Testis (tissue), 3 donors: ENCODE measurements around the gene AP1G1. TPM values are rescaled to one million over a fixed set of nuclear protein-coding genes. Genes with fewer than 3 reads are reported as not detected.
"Not testable (repeated sequence)": the region's sequence is repeated elsewhere in the genome, so short reads cannot be mapped to it uniquely, and the experiment has no call there.

Experiments used
- DNase-seq: peaks from one replicate; pipeline ENCODE4 v3.0.0-alpha.2; 2019
- H3K27ac ChIP-seq, 2 donors: fragments of 200-600 bp; sonication (generic); one replicate each; pipeline ENCODE4 v1.5.1; 2019
- H3K27me3 ChIP-seq: fragments of 200-600 bp; sonication (generic); one replicate; pipeline ENCODE4 v1.5.1; 2019
- H3K36me3 ChIP-seq: fragments of 200-600 bp; sonication (generic); one replicate; pipeline ENCODE4 v1.5.1; 2017; ENCODE audit warnings: low read depth; ENCODE audit errors: missing control alignments
- H3K4me1 ChIP-seq: fragments of 200-600 bp; sonication (generic); one replicate; pipeline ENCODE4 v1.5.1; 2019
- H3K4me3 ChIP-seq, 2 donors: fragments of 200-600 bp; sonication (generic); one replicate each; pipeline ENCODE4 v1.5.1; 2017 to 2019
- H3K9me3 ChIP-seq: fragments of 200-600 bp; sonication (generic); one replicate; pipeline ENCODE4 v1.5.1; 2017
- CTCF ChIP-seq, 3 experiments: fragments of 450-650 bp in 2 of 3; fragments of 200-600 bp in 1 of 3; sonication (generic) in 1 of 3; IDR thresholded peaks; one replicate each; pipeline ENCODE4 v1.5.1; 2016 to 2019; ENCODE audit warnings: antibody characterized with exemption in 3 of 3, mild to moderate bottlenecking in 2 of 3, moderate library complexity in 1 of 3
- POLR2A ChIP-seq: fragments of 450-650 bp; IDR thresholded peaks from one replicate; pipeline ENCODE4 v1.6.1; 2017; ENCODE audit warnings: antibody characterized with exemption, mild to moderate bottlenecking, moderate library complexity
- WGBS, 2 donors: methylation state at CpG; one replicate each; pipeline ENCODE4 v1.1.5; 2018; 5-methylcytosine and 5-hydroxymethylcytosine counted together
- intact Hi-C: fragments of 100-400 bp; cut with DNase I; formaldehyde crosslinking; loops from one replicate; pipeline ENCODE4 v1.15.1; 2023; ENCODE audit warnings: low total_unique reads
- polyA plus RNA-seq: library from polyadenylated mRNA; stranded (reverse); fragments of 350-450 nt; fragmentation: Illumina TruSeq; extraction: RNeasy Lipid Tissue Mini Kit (QIAGEN cat#74804); gene quantifications from one replicate; pipeline ENCODE4 v1.2.3, GENCODE V29; 2014; ENCODE audit warnings: low read depth, low replicate concordance; ENCODE audit not compliant: insufficient read depth
- small RNA-seq, 2 donors: library from RNA; depleted of rRNA; stranded (forward); fragments of <200 nt; gene quantifications; one replicate each; pipeline ENCODE3, GENCODE V24; 2016
- total RNA-seq, 2 donors: library from RNA; depleted of rRNA; stranded (reverse); fragments of >200 nt; gene quantifications; one replicate each; pipeline ENCODE4 v1.2.3, GENCODE V29; 2016

AP1G1 gene
- total and polyA plus RNA-seq, 3 donors from 2014 or later = 125 to 203 (median 155) TPM

- DNase-seq = no peak
- no peak overlapping the region for H3K4me3 ChIP-seq
- TF ChIP-seq CTCF (IDR thresholded peaks at IDR 0.05) (no peak), POLR2A (no peak)
- no peak overlapping the region for H3K27ac ChIP-seq
- H3K36me3 ChIP-seq = no peaks in the 10 kb centered on the region
- 96 to 99% methylated on average over 5 of the region's 5 CpGs for WGBS, 2 donors
- H3K27me3 ChIP-seq = no peaks in the 10 kb centered on the region
- intact Hi-C loops = no loop called here
- no peaks in the 10 kb centered on the region for H3K4me1 ChIP-seq
- no peaks in the 10 kb centered on the region for H3K9me3 ChIP-seq
Measured at GRCh38 chr16:71693164-71693563, 115.5 kb downstream of the AP1G1 start.

GRCh38 chr16:71689901-71690300 is 118.7 kb downstream of the AP1G1 start:
- Histone ChIP-seq H3K4me3 (no peak overlapping the region), H3K4me1 (no peaks in the 10 kb centered on the region), H3K9me3 (no peaks in the 10 kb centered on the region), H3K36me3 (no peaks in the 10 kb centered on the region), H3K27me3 (no peaks in the 10 kb centered on the region), H3K27ac (no peak overlapping the region)
- TF ChIP-seq CTCF (IDR thresholded peaks at IDR 0.05) (no peak), POLR2A (no peak)
- 0 to 47% methylated on average over 1 of the region's 1 CpG for WGBS, 2 donors
- DNase-seq = no peak
- intact Hi-C loops = no loop called here

GRCh38 chr16:71687861-71688260 is 120.8 kb downstream of the AP1G1 start:
- Histone ChIP-seq H3K27me3 (no peaks in the 10 kb centered on the region), H3K36me3 (no peaks in the 10 kb centered on the region), H3K4me3 (no peak overlapping the region), H3K4me1 (no peaks in the 10 kb centered on the region), H3K27ac (no peak overlapping the region), H3K9me3 (no peaks in the 10 kb centered on the region)
- DNase-seq = no peak
- 74 to 78% methylated on average over 3 of the region's 3 CpGs for WGBS, 2 donors
- TF ChIP-seq POLR2A = no peak
- TF ChIP-seq CTCF (IDR thresholded peaks at IDR 0.05) = no peak
- intact Hi-C loops = no loop called here

GRCh38 chr16:71684280-71684679 is 124.4 kb downstream of the AP1G1 start:
- H3K4me3 ChIP-seq, H3K9me3 ChIP-seq, H3K27me3 ChIP-seq, H3K36me3 ChIP-seq, intact Hi-C loops, H3K27ac ChIP-seq, DNase-seq, H3K4me1 ChIP-seq: not testable (repeated sequence)
- 96% methylated on average over 12 of the region's 12 CpGs for WGBS, 2 donors

GRCh38 chr16:71681360-71681759 is 127.3 kb downstream of the AP1G1 start:
- Histone ChIP-seq H3K27ac (no peak overlapping the region), H3K27me3 (no peaks in the 10 kb centered on the region), H3K4me1 (no peaks in the 10 kb centered on the region), H3K36me3 (no peaks in the 10 kb centered on the region), H3K4me3 (no peak overlapping the region), H3K9me3 (no peaks in the 10 kb centered on the region)
- TF ChIP-seq POLR2A (no peak), CTCF (IDR thresholded peaks at IDR 0.05) (no peak)
- no peak for DNase-seq
- 95% methylated on average over 2 of the region's 2 CpGs for WGBS, 2 donors
- intact Hi-C loops = no loop called here

Small RNAs within 50 kb of the gene (small RNA-seq; reads per million reads assigned to genes)
- gene AC010653.3 = 0 reads per million in 2 donors
- gene SNORA70D = 0 reads per million in 2 donors
- gene SNORD71 = 47,475 to 54,802 reads per million in 2 donors

Other genes with a start within 250 kb of the AP1G1 start
- gene TAT, start 231.7 kb downstream of the AP1G1 start, total RNA-seq = 1 to 10 TPM; 1.5 to 2.9 TPM
- gene TAT, start 231.7 kb downstream of the AP1G1 start, polyA plus RNA-seq = 1.6 TPM
- 1 to 10 TPM; 1.3 to 1.6 TPM for gene MARVELD3, start 182.7 kb downstream of the AP1G1 start, total RNA-seq
- 1.4 TPM for gene MARVELD3, start 182.7 kb downstream of the AP1G1 start, polyA plus RNA-seq
- 10 to 100 TPM; 43.3 to 46.3 TPM for gene PHLPP2, start 84.1 kb downstream of the AP1G1 start, total RNA-seq
- 27.2 TPM for gene PHLPP2, start 84.1 kb downstream of the AP1G1 start, polyA plus RNA-seq
- 10 to 100 TPM; 36.1 to 39.3 TPM for gene ATXN1L, start 37.1 kb upstream of the AP1G1 start, total RNA-seq
- 36.8 TPM for gene ATXN1L, start 37.1 kb upstream of the AP1G1 start, polyA plus RNA-seq
- gene ZNF821, start 75.3 kb upstream of the AP1G1 start, total RNA-seq = 10 to 100 TPM; 30.5 to 57.4 TPM
- gene ZNF821, start 75.3 kb upstream of the AP1G1 start, polyA plus RNA-seq = 74.3 TPM
- gene IST1, start 86.7 kb upstream of the AP1G1 start, total RNA-seq = 100 to 1,000 TPM; 301 to 306 TPM
- 236 TPM for gene IST1, start 86.7 kb upstream of the AP1G1 start, polyA plus RNA-seq
- 1 to 10 TPM; 1.9 to 2.8 TPM for gene PKD1L3, start 191.6 kb upstream of the AP1G1 start, total RNA-seq
- gene PKD1L3, start 191.6 kb upstream of the AP1G1 start, polyA plus RNA-seq = 0.65 TPM
- 10 to 100 TPM in 1 of 2 donors, 1 to 10 TPM in 1; 7.8 to 11.4 TPM for gene DHODH, start 199.9 kb upstream of the AP1G1 start, total RNA-seq
- 9.1 TPM for gene DHODH, start 199.9 kb upstream of the AP1G1 start, polyA plus RNA-seq
- gene HP, start 245.7 kb upstream of the AP1G1 start, total RNA-seq = under 1 TPM in 1 of 2 donors, not detected in 1; 0.25 TPM
- gene HP, start 245.7 kb upstream of the AP1G1 start, polyA plus RNA-seq = 35.1 TPM